Progenitor cell of endocrine pancreas (in vitro differentiated cells): ENCODE measurements around the gene CRELD2. TPM values are rescaled to one million over a fixed set of nuclear protein-coding genes. Genes with fewer than 3 reads are reported as not detected.

Experiments
- DNase-seq: peaks from one replicate; pipeline ENCODE4 v3.0.0; 2021; ENCODE audit warnings: low spot score; ENCODE audit not compliant: unreplicated experiment
- H3K27ac Mint-ChIP-seq: 2 replicates; pipeline ENCODE4 v1.8.0; 2021; ENCODE audit warnings: mild to moderate bottlenecking, moderate library complexity, mixed read lengths
- H3K27me3 Mint-ChIP-seq: 2 replicates; pipeline ENCODE4 v1.8.0; 2021; ENCODE audit warnings: mixed read lengths
- H3K36me3 Mint-ChIP-seq: 2 replicates; pipeline ENCODE4 v1.8.0; 2022; ENCODE audit warnings: mixed read lengths; ENCODE audit not compliant: insufficient read depth
- H3K4me1 Mint-ChIP-seq: 2 replicates; pipeline ENCODE4 v1.8.0; 2021; ENCODE audit warnings: low read depth, mixed read lengths
- H3K4me3 Mint-ChIP-seq: 2 replicates; pipeline ENCODE4 v1.8.0; 2021; ENCODE audit warnings: low read depth, mild to moderate bottlenecking, moderate library complexity, mixed read lengths
- H3K9me3 Mint-ChIP-seq: 2 replicates; pipeline ENCODE4 v1.8.0; 2021; ENCODE audit warnings: low read depth, mixed read lengths
- total RNA-seq: library from RNA; stranded (reverse); gene quantifications from 2 replicates; pipeline ENCODE4 v1.2.1, GENCODE V29; 2021
- TF ChIP-seq, protein P1 (sequence below): fragments of 200-600 bp; sonication (generic); IDR thresholded peaks from one replicate; pipeline ENCODE4 v1.5.0; 2021; ENCODE audit warnings: antibody characterized with exemption, mild to moderate bottlenecking; ENCODE audit not compliant: unreplicated experiment

CRELD2 gene
- total RNA-seq, 1 donor from 2014 or later = 42.2 TPM

DNA sequence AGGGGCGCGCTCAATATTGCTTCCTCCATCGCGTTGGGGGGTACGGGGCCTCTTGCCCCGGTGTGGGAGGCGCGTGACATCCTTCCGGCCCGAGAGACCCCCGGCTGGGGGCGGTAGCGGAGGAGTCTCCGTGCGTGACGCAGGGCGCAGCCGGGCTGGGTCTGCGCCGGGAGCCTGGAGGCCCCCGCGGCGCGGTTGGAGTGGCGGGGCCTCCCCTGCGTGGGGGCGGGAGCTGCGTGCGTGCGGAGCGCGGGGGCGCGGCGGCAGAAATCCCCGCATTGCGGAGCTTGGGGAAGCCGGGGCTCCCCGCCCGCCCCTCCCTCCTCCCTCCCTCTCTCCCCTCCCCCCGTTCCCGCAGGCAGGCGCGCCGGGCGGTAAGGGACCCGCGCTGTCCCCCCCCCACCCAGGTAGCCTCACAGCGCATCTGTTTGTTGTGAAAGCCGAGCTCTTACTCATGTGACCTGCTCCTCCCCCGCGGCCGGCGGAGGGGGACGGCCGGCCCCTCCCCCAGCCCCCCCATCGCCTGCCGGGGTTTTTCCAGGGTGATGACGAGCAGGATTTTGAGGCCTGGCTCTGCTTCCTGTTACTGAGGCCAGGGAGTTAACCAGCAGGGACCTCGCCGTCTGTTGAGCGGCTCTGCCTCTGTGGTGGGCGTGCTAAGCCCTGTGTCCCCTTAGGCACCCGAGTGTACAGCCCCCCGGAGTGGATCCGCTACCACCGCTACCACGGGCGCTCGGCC, 43.7 kb downstream of the CRELD2 start:
- TF ChIP-seq, protein P1, sequence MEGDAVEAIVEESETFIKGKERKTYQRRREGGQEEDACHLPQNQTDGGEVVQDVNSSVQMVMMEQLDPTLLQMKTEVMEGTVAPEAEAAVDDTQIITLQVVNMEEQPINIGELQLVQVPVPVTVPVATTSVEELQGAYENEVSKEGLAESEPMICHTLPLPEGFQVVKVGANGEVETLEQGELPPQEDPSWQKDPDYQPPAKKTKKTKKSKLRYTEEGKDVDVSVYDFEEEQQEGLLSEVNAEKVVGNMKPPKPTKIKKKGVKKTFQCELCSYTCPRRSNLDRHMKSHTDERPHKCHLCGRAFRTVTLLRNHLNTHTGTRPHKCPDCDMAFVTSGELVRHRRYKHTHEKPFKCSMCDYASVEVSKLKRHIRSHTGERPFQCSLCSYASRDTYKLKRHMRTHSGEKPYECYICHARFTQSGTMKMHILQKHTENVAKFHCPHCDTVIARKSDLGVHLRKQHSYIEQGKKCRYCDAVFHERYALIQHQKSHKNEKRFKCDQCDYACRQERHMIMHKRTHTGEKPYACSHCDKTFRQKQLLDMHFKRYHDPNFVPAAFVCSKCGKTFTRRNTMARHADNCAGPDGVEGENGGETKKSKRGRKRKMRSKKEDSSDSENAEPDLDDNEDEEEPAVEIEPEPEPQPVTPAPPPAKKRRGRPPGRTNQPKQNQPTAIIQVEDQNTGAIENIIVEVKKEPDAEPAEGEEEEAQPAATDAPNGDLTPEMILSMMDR = no peak
- H3K9me3 Mint-ChIP-seq = no peaks in the 10 kb centered on the region
- peak overlapping the region; percentile 86 for H3K27ac Mint-ChIP-seq
- DNase-seq = no peak
- peak overlapping the region; percentile 80 for H3K4me3 Mint-ChIP-seq
- peaks cover 2% of the 10 kb centered on the region for H3K36me3 Mint-ChIP-seq
- H3K27me3 Mint-ChIP-seq = no peaks in the 10 kb centered on the region
- no peaks in the 10 kb centered on the region for H3K4me1 Mint-ChIP-seq

DNA sequence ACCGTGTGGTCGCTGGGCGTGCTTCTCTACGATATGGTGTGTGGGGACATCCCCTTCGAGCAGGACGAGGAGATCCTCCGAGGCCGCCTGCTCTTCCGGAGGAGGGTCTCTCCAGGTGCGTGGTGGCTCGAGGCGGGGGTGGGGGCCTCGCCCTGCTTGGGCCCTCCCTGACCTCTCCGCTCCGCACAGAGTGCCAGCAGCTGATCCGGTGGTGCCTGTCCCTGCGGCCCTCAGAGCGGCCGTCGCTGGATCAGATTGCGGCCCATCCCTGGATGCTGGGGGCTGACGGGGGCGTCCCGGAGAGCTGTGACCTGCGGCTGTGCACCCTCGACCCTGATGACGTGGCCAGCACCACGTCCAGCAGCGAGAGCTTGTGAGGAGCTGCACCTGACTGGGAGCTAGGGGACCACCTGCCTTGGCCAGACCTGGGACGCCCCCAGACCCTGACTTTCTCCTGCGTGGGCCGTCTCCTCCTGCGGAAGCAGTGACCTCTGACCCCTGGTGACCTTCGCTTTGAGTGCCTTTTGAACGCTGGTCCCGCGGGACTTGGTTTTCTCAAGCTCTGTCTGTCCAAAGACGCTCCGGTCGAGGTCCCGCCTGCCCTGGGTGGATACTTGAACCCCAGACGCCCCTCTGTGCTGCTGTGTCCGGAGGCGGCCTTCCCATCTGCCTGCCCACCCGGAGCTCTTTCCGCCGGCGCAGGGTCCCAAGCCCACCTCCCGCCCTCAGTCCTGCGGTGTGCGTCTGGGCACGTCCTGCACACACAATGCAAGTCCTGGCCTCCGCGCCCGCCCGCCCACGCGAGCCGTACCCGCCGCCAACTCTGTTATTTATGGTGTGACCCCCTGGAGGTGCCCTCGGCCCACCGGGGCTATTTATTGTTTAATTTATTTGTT, 44.6 kb downstream of the CRELD2 start:
- no peak overlapping the region for H3K27ac Mint-ChIP-seq

DNA sequence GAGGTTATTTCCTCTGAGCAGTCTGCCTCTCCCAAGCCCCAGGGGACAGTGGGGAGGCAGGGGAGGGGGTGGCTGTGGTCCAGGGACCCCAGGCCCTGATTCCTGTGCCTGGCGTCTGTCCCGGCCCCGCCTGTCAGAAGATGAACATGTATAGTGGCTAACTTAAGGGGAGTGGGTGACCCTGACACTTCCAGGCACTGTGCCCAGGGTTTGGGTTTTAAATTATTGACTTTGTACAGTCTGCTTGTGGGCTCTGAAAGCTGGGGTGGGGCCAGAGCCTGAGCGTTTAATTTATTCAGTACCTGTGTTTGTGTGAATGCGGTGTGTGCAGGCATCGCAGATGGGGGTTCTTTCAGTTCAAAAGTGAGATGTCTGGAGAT, 45.2 kb downstream of the CRELD2 start:
- DNase-seq = no peak
- peak overlapping the region; percentile 20 for H3K27ac Mint-ChIP-seq
- H3K4me1 Mint-ChIP-seq = peaks cover 2% of the 10 kb centered on the region

More for the DNA sequence above, 44.6 kb downstream of the CRELD2 start:
- no peak for DNase-seq
- Mint-ChIP-seq H3K27me3 (no peaks in the 10 kb centered on the region), H3K4me3 (peak overlapping the region; percentile 65), H3K36me3 (peaks cover 2% of the 10 kb centered on the region), H3K4me1 (peaks cover 2% of the 10 kb centered on the region), H3K9me3 (no peaks in the 10 kb centered on the region)
- TF ChIP-seq, protein P1 = no peak

DNA sequence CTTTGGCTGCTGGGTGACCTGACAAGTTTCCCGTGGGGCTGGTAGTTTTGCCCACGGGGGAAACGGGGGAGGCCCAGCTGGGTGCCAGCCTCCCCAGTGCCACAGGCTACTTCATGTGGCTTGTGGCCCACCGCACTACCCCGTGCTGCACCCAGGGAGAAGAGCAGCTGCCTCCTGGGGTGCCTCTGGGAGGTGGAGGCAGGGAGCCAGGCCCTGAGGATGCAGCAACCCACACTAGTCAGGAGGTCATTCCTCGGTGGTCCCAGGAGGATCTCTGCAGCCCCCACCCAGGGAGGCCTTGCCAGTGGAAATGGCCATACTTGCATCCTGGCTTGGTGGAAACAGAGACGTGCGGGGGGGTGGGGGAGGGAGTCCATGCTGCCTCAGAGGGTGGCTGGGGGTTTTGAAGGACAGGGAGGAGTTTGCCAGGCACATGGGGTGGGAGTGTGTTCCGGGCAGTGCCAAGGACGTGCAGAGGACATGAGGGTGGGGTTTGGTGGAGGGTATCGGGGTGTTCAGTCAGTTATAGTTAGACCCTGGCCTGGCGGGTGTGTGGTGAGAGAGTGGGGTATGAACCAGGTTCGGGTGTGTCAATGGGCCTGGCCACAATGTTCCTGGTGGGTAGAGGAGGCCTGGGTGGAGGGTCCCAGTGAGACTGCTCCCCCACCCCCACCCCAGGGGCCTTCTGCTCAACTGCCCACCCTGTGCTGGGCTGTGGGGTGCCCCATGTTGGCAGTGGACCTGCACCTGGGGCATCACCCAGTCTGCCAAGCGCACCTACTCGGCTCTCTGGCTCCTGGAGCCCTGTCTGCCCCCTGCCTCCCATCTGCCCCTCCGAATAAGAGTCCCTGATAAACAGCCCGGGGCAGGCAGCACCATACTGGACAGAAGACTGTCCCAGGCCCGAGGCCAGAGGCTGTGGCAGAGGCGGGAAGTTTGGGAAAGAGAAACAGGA, 46.0 kb downstream of the CRELD2 start:
- Mint-ChIP-seq H3K4me1 (peaks cover 2% of the 10 kb centered on the region), H3K27me3 (no peaks in the 10 kb centered on the region), H3K27ac (no peak overlapping the region), H3K36me3 (peaks cover 2% of the 10 kb centered on the region), H3K9me3 (no peaks in the 10 kb centered on the region), H3K4me3 (no peak overlapping the region)
- no peak for DNase-seq
- TF ChIP-seq, protein P1 = no peak

More for the DNA sequence above, 45.2 kb downstream of the CRELD2 start:
- TF ChIP-seq, protein P1 = no peak
- Mint-ChIP-seq H3K9me3 (no peaks in the 10 kb centered on the region), H3K27me3 (no peaks in the 10 kb centered on the region), H3K36me3 (peaks cover 2% of the 10 kb centered on the region), H3K4me3 (no peak overlapping the region)
